ENCODE results near the gene EMILIN3.
A peak's percentile ranks its signal among the peaks of the same experiment; 100 is the strongest.

Gene EMILIN3

DNA sequence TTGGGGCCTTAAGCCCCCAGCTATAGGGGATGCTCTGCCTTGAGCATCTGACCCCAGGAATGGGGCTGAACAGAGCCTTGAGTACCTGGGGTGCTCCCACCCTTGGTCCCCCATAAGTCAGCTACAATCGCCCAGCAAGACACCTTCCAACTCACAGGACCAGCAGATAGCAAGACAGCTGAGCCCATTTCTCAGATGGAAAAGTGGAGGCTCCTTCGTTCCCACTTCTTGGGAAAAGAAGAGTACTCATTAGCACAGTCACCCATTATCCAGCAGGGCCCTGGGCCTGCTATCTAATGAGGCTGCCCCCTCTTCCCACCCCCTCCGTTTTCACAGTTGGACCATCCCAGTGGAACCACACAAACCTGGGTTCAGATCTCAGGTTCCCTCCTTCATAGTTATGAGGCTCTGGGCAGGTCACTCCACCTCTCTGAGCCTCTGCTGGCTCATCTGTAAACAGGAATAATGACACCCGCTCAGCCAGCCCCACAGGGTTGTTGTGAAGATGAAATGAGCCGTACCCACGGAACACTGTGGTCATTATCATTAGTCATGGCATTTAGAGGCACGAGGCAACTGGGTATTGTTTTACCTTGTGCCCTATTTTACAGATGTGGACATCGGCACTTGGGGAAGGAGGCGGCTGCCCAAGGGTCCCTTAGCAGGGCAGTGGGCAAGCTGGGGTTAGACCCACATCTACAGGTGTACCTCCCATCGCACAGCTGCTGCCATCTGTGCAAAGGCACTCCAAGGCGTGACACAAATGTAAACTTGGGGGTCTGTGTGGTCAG is 21.5 kb downstream of the EMILIN3 start:
- no peak for DNase-seq

DNA sequence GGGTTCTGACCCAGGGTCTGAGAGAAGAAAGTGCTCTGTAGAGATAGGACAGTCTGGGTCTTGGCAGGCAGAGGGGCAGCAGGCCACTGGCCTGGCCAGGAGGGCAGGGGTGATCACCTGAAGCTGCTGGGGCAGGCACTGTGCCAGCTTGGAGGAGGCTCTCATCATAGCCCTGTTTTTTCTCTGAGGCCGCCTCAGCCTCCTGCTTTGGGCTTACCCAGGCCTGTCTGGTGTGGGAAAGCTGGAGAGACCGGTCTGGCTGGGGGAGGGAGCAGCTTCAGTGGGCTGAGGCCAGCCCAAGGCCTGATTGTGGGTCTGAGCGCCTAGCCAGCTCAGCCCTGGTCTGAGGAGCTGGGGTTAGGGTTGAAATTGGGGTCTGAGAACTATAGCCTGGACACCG is 22.1 kb downstream of the EMILIN3 start:
- DNase-seq: no peak

DNA sequence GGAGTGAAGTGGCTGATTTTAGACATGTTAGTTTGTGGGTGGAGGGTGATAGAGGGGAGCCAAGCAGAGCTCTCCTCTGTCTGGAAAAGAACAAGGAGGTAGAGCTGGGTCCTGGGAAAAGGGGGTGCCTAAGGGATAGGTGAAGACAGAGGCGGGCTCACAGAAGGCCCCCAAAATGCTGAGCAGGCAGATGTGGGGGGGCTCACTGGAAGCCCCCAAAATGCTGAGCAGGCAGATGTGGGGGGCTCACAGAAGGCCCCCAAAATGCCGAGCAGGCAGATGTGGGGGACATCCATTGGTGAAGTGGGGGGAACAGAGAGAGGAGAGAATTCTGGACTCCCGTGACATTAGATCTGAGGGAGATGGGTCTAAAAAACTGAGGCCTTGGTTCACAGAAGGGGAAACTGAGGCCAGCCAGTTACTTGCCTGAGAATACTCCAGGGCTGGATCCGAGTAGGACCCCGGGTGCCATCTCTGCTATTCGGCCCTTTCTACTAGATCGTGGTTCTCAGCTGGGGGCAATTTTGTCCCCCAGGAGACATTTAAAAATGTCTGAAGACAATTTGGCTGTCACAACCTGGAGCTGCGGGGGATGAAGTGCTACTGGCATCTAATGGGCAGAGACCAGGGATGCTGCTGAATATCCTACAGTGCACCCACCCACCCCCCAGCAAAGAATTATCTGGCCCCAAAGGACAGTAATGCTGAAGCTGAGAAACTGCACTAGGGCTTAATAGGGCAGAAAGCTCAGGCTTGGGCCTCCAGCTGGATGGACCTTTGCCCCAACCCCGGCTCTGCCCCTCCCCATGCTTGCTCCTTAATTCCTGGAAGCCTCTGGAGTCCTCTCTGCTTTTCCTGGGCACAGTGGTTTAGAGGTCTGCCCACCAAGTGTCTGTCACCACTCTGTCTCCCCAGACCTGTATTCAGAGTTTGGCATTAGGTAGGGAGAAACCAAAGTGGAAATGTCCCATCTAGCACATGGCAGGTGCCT is 23.8 kb downstream of the EMILIN3 start:
- no peak for DNase-seq

DNA sequence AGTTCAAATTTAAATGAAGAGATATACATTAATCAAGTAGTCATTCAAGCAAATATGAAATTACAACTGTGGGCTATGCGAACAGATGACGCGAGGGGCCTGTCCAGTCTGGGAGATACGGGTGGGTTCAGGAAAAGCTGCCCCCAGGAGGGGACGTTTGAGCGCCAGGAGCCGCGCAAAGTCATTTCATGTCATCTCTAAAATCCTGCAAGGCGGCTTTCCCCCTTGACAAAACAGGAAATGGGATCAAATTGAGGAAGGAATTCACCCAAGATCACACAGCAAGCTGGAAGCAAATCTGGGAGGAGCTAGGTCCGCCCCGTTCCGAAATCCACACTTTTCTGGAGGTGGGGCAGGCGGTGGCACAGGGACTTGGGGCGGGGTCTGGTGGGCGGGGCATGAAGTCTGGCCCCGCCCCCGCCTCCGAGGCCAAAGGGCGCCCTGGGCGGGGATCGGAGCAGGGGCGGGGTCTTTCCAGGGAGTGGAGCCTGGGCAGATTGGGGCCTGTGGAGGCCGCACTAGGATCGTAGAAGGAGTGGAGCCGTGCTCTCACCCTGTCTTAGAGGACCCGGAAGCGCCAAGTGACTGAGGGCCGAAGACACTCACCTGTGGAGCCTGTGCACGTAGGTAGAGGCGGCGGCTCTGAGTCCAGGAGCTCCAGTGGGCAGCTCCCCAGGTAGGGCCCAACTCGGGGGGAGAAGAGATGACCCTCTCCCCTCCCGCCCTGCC is 26.1 kb downstream of the EMILIN3 start, which contains the start of gene LPIN3:
TSS of gene LPIN3 (plus strand) at position 495 of the 729 bp plus-strand sequence. CDS start 4,983 bp downstream, outside the sequence.
- DNase-seq: peak; percentile 62

DNA sequence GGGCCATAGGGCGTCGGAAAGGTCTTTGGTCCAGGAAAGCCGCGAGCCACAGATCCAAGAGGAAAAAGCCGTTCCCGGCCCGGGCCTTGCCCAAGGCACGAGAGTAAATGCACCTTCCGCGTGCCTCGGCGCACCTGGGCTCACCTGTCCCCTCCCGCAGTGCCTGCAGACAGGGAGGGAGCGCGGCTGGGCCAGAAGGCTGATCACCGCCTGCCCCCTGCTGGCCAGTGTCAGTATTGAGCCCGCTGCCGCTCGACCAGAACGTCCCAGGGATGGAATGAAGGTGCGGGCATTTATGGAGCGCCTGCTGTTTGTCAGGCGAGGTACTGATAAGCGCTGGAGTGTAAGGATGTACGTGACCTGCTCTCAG is 26.7 kb downstream of the EMILIN3 start:
- DNase-seq: peak; percentile 86

DNA sequence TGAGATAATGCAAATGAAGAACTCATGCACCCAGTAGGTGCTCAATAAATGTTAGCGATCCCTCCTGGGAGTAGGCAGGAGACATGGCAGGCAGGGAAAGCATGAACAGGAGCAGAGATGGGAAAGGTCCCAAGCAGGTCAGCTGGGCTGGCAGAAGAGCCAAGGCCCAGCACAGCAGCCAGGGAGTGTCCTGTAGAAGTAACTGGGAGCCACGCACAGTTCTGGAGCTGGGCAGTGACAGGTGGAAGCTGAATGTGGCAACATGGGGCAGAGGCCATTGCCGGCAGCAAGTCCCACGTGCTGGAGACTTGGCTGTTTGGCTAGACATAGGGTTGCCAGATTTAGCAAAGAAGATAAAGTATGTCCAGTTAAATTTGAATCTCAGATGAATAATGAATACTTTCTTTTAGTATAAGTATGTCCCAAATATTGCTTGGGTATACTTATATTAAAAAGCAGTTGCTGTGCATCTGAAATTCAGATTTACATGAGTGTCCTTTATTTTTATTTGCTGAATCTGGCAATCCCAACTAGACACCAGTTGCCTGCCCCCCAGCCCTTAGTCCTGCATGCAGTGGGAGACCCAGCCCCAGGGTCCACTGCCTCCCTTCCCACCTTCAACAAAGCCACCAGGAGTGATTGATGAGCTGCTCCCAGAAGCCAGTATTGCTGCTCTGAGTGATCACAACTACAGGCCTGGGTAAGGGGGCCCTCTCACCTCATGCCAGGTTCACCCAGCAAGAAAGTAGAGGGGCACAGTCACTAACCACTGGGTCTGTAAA is 29.7 kb downstream of the EMILIN3 start:
- DNase-seq: no peak

DNA sequence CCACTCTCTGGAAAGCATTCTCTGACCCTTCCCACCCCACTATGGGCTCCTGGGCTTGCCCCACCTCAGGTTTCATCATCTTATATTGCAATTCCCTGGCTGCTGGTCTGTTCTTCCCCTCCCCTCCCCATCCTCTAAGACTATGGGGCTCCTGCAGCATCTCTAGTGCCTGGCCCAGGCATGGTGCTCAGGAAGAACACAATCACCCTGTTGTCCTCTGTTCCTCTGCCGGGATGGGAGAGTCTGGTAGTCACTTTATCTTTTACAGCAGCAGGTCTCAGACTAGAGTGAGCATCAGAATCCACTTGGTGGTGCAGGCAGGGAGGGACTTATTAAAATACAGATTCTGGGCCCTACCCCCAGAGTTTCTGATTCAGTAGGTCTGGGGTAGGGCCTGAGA is 31.0 kb downstream of the EMILIN3 start:
- DNase-seq: no peak

DNA sequence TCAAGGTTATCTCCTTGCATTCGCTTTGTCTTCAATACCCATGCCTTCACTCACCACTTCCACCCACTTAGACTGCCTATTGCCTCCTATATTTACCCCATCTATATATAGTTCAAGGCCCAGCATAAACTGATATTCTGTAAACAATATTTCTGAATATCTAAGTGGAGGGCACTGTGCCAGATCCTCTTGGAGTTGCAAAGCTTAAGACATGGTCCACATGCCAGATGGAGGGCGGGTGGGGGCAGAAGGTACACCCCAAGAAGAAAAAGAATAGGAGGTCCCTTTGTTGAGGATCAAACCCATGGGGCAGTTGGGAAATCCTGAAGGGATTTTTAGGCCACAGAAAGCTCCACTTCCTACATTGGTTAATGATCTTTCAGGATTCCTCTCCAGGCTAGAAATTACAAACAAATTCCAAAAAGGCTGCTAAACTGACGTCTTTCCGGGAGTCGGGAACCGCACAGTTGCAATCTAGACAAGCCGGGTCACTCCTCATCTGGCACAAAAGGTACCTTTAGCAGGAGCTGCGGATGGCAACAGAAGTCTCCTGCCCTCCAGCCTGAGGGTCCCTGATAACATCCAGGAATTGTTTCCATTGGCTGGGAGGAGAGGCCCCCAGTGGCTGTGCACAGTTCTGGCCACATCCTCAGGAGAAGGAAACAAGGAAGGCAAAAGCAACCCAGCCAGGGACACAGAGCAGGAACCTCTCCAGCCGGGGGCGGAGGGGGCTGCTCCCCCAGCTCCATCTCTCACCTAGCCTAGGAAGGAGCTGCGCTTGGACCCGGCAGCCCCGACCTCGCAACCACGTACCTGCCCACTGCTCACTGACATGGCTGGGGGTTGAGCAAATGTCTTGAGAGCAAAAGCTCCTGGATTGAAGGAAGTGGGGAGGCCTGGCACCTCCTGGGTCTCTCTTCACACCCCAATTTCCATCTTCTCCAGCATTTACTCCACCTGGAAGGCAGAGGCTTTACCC is 31.9 kb downstream of the EMILIN3 start:
- DNase-seq: no peak

DNA sequence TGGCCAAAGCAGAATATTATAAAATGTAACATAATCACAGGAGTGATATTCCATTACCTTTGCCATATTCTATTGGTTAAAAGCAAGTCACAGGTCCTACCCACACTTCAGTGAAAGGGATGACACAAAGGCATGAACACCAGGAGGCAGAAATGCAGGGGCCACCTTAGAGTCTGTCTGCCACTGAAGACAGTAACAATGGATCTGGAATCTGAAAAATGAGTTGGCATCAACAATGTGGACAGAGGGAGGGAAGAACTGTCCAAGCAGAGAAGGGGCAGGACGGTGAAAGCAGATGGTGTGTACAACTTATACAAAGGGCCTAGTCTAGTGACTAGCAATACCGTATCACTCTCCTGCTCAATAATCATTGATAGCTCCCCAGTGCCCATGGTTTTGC is 32.6 kb downstream of the EMILIN3 start:
- no peak for DNase-seq

DNA sequence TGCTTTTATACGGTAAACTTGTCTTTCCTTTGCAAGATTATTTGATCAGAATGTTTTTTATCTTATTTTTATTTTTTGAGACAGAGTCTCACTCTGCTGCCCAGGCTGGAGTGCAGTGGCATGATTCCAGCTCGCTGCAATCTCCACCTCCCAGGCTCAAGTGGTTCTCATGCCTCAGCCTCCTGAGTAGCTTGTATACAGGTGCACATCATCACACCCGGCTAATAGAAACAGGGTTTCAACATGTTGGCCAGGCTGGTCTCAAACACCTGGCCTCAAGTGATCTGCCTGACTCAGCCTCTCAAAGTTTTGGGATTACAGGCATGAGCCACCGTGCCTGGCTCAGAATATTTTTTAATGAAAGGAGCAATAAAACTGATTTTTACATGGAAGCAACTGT is 34.9 kb downstream of the EMILIN3 start:
- no peak for DNase-seq

DNA sequence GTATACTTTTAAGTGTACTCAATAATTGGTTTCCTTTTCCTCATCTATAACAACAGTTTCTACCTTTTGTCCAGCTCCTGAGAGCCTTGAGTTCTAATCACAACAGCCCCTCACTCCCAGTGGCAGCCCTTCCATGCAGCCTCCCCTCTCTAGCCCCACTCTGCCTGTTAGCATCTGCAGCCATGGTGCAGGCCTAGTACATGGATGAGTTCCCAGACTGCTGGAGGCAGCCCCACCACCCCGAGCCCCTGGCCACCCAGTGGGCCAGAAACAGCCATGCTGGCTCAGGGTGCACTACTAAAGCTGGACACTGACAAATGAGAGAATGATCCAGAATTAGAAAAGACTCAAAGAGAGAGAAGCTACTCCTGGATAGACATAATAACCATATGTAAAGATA is 35.7 kb downstream of the EMILIN3 start:
- no peak for DNase-seq

DNA sequence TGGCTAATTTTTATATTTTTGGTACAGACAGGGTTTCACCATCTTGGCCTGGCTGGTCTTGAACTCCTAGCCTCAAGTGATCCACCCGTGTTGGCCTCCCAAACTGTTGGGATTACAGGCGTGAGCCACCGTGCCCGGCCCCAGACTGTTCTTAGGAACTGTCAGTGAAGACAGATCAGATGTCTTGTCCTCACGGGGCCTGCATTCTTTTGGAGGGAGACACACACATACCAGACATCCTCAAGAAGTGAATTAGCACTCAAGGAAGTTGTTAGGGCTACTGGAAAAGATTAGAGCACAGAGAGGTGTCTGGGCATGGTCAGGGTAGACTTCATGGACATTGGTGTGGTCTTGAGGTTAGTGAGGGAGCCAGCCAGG is 36.3 kb downstream of the EMILIN3 start:
- no peak for DNase-seq

DNA sequence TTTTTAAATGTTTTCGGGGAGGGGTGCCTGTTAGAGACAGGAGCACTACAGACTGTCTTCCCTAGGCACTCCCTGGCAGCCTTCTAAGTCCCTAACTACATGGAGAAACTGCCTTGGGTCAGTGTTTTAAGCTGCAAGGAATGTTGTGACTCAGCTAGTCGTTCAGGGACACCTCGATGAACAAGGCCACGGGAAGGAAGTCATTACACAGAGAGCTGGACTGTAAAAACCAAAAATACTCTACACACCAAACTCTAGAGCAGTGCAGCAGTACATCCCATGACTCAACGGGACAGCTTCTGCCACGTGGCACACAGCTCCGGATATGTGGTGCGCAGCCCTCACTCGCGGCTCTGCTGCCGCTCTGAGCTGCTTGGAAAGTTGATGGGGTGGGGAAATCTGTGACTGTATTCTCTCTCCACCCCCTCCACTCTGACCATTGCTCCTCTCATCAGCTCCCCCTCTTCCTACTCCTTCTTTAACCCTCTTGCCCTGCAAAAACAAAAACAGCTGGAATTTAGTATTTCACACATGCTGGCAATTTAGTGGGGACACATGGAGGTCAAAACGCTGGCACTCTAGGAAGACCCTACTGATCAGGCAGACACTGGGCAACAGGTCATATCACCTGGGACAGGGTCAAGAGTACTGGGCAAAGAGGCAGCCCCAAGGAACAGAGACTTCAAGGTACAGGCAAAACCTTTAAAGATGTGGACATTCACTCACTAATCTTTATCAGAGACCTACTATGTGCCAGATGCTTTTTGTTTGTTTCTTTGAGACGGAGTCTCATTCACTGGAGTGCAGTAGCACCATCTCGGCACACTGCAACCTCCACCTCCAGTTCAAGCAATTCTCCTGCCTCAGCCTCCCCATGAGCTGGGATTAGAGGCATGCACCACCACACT is 36.9 kb downstream of the EMILIN3 start:
- peak; percentile 41 for DNase-seq

DNA sequence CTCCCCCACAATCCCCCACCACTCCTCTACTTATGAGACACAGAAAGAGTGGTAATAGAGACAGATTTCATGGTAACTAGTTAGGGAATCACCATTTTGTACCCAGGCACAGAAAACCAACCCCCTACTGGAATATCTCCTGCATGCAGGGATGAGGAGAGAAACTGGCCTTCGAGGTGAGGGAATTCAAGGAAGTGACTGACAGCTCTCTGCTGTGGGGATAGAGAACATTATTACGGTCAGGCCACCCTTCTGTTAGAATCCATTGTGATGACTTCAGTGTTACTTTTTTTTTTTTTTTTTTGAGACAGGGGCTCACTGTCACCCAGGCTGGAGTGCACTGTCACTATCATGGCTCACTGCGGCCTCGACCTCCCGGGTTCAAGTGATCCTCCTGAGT is 39.4 kb downstream of the EMILIN3 start:
- DNase-seq: no peak

DNA sequence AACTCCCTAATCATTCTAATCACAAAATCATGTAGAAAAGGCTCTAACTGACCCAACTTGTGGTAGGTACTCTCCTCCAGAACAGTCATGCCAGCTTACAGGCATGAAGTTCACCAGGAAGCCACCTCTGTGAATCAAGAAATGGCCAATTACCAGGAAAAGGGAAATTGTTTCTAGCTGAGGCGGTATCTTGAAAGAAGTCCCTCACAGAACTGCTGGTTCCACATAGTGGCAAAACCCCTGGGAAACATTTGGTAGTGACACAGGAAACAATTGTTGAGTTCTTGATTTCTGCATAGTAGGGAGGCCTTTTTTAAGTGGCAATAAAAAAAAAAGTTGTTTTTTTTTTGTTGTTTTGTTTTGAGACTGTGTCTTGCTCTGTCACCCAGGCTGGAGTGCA is 45.6 kb downstream of the EMILIN3 start:
- DNase-seq: no peak

DNA sequence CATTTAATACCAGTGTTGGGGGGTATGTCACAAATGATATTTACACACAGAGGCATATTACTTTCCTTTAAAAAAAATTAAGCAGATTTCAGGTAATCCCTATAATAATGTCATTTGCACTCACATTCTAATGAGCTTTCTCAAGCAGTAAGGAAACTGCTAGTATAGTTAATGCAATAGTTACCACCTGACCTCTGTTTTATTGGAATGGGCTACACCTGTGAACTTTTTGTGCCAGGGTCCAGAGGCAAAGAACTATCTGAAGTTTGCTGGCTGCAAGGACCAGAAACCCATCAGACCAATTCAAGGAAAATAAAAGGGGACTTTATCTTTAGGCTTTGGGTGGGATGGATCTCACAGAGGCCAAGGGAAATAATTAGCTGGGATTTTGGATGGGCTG is 46.2 kb downstream of the EMILIN3 start:
- no peak for DNase-seq

DNA sequence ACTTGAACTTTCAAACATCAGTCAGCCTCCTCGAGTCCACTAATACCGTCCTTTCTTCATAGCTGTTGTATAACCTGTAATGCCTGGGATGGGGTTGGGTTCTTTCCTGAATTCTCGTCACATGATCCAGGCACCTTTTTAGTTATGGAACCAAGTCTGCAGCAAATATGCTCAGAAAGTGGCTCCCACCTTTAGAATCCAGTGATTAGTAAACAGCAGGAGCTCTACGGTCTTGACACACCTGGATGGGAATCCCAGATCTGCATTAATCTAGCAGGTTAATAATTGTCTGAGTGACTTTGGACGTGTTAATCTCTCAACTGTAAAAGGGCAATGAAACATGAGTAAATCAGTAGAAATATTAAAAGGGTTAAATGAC is 48.4 kb downstream of the EMILIN3 start:
- no peak for DNase-seq

DNA sequence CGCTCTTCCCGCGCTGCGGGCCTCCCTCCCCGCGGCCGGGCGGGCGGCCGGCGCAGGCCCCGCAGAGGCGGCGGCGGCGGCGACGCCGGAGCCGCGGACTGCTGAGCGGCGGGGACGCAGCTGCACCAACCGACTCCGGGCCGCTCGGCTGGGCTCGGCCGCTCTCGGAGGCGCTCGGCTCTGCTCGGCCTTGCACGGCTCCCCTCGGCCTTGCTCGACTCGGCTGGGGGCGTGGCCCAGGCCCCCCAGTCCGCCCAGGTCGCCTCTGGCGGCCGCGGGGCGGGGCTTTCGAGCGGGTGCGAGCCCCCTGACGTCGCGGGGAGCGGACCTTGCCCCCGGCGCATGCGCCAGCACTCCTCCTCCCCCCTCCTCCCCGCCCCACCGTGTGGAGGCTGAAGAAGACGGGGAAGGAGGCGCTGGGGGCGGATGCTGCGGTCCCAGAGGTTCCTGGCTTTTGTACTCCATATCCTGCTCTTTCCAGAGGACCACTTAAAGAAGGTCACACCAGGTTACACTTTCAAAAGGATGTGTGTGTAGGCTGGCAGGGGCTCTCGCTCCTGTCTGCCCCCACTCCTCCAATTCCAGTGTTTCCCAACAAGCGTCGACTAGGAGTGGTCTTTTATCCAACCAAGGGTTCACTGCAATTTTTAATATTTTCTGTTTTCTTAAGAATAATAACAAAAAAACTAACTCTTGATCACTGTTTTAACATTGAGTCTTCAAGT is 48.9 kb downstream of the EMILIN3 start, which contains the start of gene ZHX3:
TSS of gene ZHX3 (minus strand) at position 186 of the 725 bp plus-strand sequence. CDS start 112,815 bp downstream, outside the sequence.
- peak; percentile 97 for DNase-seq
